Stimulated activated CD4-positive, alpha-beta T cell treated with anti-CD3 and anti-CD28 coated beads, Interleukin-2, amount 100 ng/mL, for 24 hours (primary cell): ENCODE results near the gene SDK1.
"Not testable (repeated sequence)": the region's sequence is repeated elsewhere in the genome, so short reads cannot be mapped to it uniquely, and the experiment has no call there.

ENCODE experiments used
- DNase-seq, 2 donors: peaks; one replicate each; pipeline ENCODE4 v3.0.0-alpha.2; 2020

SDK1 gene

GRCh38 chr7:3755778-3756453 is 454.9 kb downstream of the SDK1 start:
- DNase-seq = not testable (repeated sequence)

GRCh38 chr7:3757059-3757458 is 456.0 kb downstream of the SDK1 start:
- no peak for DNase-seq

- no peak for DNase-seq
Measured at GRCh38 chr7:3760651-3761050, 459.6 kb downstream of the SDK1 start.

GRCh38 chr7:3762146-3762831 is 461.2 kb downstream of the SDK1 start:
- no peak for DNase-seq

- DNase-seq = no peak
Measured at GRCh38 chr7:3767917-3768777, 467.1 kb downstream of the SDK1 start.

GRCh38 chr7:3771906-3772305 is 470.9 kb downstream of the SDK1 start:
- DNase-seq = no peak

GRCh38 chr7:3778345-3778744 is 477.3 kb downstream of the SDK1 start:
- no peak for DNase-seq

GRCh38 chr7:3780016-3780415 is 479.0 kb downstream of the SDK1 start:
- DNase-seq = no peak

GRCh38 chr7:3780525-3780924 is 479.5 kb downstream of the SDK1 start:
- no peak for DNase-seq

GRCh38 chr7:3781607-3782006 is 480.6 kb downstream of the SDK1 start:
- no peak for DNase-seq

- no peak for DNase-seq
Measured at GRCh38 chr7:3787717-3788264, 486.7 kb downstream of the SDK1 start.

- DNase-seq = no peak
Measured at GRCh38 chr7:3790803-3791202, 489.8 kb downstream of the SDK1 start.

GRCh38 chr7:3791327-3791726 is 490.3 kb downstream of the SDK1 start:
- no peak for DNase-seq

GRCh38 chr7:3795141-3795540 is 494.1 kb downstream of the SDK1 start:
- no peak for DNase-seq

- DNase-seq = no peak
Measured at GRCh38 chr7:3795781-3796180, 494.7 kb downstream of the SDK1 start.

- DNase-seq = no peak
Measured at GRCh38 chr7:3805151-3805550, 504.1 kb downstream of the SDK1 start.

GRCh38 chr7:3806516-3806915 is 505.5 kb downstream of the SDK1 start:
- DNase-seq = no peak

- no peak for DNase-seq
Measured at GRCh38 chr7:3807824-3808223, 506.8 kb downstream of the SDK1 start.

GRCh38 chr7:3821488-3821887 is 520.4 kb downstream of the SDK1 start:
- no peak for DNase-seq

- no peak for DNase-seq
Measured at GRCh38 chr7:3825491-3825890, 524.4 kb downstream of the SDK1 start.

- no peak for DNase-seq
Measured at GRCh38 chr7:3832199-3832598, 531.1 kb downstream of the SDK1 start.

GRCh38 chr7:3835109-3835508 is 534.1 kb downstream of the SDK1 start:
- DNase-seq = no peak

GRCh38 chr7:3836855-3837254 is 535.8 kb downstream of the SDK1 start:
- no peak for DNase-seq
